GM19351 (cell line): ENCODE data around the gene MEF2D.

Source experiments
- ATAC-seq: cut with Tn5 transposase; IDR thresholded peaks from one replicate; pipeline ENCODE4 v1.9.1; 2021; ENCODE audit warnings: mild to moderate bottlenecking, moderate library complexity; ENCODE audit not compliant: unreplicated experiment

MEF2D gene

DNA sequence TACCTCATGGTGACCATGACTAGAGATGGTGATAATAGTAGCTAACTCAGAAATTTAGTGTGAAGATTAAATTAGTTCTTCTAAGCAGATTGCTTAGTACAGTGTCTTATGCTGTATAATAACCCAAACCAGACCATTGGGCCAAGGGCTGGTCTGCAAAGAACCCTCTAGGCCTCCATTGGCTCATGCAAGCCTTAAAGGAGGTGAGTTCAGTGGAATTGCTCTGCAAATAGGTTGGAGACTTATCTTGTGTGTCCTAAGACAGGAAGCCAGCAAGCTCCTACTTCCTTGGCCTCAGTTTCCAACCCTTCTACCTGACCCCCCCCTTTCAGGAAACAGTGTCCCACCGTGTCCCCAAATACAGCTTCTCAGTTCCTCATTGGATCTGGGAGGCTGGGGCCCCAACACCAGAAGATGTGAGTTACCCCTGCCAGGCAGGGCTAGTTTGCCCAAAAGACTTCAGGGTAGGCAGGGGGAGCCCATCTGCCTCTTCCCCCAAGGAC is 1.9 kb upstream of the MEF2D start:
- ATAC-seq: no peak

DNA sequence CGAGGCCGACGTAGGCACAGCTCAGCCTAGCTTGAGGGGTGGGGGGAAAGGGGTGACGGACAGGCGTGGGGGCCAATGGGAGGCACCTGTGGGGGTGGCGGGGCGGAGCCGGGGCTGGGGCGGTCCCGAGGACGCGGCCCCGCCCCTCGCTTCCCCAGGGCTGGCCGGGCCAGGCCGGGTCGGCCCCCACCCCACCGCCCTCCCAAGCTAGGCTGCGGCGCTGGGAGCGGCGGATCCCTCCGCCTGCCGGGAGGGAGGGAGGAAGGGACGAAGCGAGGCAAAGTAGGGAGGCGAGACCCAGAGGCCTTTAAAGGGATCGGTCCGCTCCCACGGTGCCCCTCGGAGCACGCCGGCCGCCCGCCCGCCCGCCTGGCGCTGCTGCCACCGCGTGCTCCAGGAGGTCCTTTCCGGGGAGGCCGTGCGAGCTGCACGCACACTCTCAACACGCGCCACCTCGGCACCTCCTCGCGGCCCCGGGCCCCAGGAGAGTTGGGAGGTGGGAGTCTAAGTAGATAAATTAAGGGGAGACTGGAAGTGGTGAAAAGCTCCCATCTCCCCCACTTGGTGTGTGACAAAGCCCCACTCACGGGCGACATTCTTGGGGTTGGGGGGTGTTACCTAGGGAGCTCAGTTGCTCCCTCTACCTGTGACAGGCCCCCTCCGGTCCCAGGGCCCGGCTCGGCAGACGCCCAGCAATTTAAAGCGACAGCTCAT is 375 bp upstream of the MEF2D start:
- ATAC-seq: peak; percentile 56

DNA sequence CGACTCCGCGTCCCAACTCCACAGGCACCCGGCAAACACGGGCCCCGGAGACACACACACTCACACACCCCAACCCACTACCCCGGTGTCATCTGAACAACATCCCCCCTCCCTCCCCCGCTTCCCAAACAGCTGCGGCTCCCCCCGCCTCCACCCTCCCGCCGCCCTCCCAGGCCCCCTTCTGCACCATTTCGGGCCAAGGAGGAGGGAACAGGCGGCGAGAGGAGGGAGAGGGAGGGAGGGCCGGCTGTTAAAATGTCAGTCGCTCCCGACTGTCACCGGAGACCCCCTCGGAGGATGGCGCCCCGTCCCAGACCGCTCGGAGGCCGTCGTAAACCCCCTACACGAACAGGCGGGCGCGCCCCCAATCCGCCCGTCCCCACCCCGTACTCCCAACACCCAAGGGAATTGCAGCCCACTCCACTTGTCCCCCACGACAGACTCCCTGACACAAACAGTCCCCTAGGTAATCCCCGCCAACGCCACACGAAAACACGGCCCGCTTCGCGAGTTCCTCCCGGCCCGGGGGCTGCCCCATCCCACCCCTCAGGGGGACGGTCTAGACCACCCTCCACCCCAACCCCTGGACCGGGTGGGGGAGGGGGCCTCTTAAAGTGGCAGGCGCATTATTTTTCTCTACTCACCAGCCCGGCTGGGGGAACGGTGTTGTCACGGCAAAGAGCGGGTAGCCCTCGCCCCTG is 583 bp downstream of the MEF2D start:
- no peak for ATAC-seq

DNA sequence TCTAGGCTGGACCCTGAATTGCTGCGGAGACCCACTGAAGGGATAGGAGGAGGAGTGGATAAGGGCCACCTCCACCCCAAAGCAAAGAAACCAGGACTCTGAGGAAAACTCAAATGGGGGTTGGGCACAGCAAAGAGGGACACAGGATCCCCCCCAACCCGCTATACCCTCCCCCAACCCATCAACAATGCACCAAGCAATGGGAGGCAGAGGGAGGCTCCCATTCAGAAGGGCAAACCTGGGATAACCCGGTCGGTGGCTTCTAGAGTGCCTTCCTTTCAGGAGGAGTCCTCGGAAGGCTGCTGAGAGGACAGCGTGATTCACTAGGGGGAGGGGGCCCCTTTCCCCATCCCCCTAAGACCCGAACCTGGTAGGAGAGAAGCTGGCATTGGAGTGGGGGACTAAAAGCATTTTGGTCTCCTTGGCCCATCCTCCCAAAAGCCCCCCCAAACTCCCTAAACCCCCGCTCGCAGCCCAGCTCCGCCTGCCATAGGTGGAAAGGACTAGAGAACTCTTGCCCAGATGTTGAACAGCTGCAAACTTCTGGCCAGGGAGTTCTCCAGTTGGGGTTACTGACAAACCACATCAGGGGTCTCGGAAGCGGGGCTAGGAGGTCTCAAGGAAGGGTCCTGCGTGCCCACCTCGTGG is 1.3 kb downstream of the MEF2D start:
- ATAC-seq: no peak

DNA sequence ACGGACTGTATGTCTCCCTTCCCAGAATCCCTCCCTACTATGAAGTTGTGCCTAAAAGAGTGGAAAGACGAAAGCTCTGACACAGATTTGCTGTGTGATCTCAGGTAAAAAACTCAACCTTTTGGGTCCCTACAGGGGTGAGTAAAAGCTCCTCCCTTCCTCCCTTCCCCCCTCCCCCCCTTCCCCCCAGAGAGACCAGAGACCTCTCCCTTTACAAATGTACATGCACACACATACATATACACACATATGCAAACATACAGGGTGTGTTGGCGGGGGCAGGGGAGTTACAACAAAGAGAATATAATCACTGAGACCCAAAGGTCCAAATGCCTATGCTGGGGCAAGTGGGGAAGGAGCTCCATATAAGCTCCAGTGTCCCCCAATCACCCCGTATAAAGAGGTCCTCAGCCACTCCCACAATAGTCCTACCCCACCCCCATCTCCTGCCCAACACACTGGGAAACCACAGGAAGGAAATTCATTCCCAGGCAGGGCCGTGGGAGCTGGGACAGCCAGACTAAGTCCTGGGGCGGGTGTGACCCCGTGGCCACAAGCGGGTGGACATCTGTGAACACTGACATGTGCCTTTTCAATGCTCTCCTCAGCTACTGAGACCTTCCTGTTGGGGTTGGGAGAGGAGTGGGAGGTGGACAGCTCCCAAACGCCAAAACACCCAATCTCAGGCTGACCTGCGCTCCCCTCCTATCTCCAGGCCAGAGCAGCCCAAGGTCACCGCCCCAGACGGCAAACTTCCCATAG is 2.0 kb downstream of the MEF2D start:
- ATAC-seq: no peak

DNA sequence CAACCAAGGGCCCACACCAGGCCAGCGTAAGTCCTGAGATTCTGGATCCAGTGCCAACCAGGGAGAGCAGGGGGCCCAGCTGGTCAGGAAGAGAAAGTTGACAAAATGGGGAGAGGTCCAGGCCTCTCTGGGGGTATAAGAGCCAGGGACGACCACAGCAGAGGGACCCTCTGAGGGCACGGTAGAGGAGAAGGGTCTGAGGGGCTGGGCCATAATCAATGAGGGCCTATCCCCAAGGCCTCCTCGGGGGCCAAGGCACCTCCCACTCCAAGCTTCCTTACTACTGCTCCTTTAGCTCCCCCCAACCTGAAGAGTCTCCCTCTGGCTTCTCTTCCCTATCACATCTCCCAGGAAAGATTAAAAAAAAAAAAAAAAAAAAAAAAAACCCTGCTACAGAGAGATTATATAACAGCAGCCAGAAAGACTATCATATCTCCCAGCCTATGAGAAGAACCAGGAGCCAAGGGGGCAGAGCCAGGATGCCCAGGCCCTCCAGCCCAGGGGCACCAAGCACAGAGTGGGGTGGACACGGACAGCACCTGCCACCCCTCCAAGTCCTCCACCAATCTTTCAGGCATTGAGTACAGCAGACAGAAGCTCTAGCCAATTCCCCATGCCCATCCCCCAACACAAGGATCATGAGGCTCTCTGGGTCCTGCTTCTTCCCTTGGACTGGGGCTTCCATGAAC is 2.7 kb downstream of the MEF2D start:
- no peak for ATAC-seq

DNA sequence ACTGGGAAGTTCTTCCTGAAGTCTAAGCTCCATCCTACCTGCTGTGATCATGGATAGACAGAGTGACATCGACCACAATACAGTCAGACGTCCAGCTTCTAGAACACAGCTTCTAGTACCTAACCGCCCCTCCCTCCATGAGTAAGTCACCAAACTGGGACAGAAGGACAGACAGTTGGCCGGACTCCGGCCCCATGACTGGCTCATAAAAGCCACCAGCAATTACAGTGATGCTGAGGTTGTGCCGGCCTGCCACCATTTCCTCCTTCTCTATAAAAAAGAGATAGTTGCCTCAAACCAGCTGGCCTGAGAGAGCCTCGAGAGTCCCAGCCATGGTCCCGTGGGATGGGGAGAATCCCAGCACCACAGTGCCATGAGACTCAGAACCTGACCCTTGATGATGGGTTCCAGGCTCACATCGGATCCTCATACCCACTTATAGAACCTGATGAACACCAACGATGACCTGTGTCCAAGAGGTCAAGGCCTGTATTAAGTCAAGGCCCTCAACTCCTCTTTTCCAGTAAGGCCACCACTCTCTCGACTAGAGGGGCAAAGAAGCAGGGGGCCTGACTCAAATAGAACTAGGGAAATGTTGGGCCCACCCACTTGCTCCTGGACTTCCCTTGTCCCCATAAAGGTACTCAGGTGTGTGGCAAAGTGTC is 3.4 kb downstream of the MEF2D start:
- no peak for ATAC-seq

DNA sequence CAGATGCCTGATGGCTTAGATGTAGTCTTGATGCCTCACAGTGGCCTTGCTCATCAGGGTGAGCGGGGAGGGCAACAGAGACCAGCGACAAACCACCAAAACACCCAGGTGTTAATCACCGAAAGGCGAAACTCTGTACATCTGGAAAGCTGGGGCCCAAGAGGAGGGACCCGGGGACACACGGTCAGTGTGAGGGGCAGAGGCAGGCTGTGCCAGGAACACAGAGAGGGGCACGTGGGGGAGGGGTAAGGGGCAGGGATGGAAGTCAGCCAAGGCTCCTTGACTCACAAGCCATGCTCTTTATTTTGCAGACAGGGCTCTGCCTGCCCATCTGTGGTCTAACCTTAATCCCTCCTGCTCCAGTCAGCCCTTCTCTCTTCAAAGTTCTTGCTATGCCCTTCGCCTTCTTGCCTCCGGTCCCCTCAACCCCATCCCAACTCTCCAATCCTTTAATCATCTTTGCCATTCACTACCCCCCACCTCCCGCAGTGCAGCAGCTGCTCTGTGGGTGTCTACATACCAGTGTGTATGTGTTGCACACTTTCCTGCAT is 4.3 kb downstream of the MEF2D start:
- no peak for ATAC-seq

DNA sequence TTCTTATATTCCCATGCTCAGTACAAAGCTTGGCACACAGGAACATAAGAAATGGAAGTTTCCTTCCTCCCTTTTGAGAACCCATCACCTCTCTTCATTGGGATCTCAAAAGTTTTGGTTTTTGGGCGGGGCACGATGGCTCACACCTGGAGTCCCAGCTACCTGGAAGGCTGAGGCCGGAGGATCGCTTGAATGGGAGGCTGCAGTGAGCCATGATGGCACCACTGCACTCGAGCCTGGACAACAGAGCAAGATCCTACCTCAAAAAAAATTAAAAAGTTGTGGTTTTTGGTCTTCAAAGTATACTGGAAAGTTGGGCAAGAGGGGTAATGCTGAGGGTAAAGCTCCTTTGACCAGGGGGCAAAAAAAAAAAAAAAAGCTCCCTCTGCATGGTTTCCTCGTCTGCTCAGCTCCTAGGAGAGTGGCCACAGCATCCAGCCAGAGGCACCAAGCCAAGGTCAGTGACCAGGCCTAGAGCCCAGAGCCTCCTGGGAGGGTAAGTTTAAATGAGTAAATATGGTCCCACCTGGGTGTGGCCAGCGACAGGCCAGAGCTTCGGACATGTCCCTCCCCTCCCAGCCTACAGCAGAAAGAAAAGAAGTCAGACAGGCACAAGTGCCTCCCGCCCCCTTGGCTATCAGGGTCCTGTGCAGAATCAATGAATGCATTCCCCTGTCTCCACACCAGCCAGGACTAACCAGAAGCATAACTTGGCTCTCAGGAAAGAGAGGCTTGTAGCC is 5.0 kb downstream of the MEF2D start:
- ATAC-seq: no peak

DNA sequence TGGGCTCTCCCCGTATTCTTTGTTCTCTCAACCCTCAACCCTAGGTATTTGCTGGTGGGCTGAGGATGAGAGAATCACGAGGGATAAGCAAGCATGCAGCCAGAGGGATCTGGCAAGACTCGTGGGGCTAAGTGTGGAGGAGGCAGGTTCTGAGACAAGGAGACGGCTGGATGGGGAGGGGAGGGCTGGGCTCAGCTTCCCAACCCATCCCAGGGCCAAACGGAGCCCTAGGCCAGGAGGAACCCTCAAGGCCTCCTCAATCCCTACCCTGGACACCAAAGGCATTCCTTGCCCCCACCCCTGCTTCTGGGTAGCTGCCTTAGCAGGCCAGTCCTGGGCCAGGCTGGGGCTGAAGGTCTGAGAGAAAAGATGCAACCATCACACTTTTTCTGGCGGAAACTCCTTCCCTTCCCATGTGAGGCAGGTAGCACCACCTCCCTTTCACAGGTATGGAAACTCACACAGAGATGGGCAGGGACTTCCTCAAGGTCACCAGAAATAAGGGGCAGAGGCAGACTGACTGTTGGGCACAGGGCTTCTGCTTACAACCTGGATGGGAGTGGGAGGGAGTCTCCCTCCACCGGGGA is 6.2 kb downstream of the MEF2D start:
- ATAC-seq: no peak

DNA sequence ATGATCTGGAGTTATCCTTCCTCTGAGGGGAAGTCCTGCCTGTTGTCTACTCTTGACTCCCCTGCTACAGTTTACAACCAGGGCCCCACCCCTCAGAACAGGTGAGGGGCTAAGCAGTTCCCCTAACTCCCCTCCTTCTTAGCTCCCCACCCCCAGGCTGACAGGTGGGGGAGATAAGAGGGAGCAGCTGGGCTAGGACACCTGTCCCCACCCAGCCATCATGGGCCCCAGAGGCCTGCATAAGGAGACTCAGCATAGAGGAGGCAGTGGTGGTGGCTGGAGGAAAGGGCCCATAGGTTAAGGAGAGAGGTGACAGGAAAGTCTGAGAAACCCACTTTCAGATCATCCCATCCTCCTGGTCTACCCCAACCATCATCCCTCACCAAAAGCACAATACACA is 6.8 kb downstream of the MEF2D start:
- ATAC-seq: no peak

DNA sequence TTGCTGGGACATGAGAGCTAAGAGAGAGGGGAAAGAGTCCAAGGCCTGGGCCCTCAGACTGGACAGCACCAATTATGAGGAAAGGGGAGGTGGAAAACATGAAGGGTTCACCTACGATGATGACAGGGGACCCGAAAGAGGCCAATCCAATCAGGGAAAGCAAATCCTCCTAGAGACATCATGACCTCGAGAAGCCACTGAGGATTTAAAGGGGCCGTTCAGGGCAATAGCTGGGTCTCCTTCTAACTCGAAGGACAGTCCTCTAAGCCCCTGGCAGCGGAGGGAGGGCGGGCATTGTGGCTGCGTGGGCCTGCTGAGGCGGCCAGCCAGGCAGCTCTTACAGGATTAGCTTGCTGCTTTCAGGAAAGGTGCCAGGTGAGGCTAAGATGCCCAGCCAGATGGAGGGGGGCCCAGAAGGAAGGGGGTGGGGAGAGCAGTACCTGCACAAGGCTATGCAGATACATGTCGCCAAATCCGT is 7.4 kb downstream of the MEF2D start:
- no peak for ATAC-seq

DNA sequence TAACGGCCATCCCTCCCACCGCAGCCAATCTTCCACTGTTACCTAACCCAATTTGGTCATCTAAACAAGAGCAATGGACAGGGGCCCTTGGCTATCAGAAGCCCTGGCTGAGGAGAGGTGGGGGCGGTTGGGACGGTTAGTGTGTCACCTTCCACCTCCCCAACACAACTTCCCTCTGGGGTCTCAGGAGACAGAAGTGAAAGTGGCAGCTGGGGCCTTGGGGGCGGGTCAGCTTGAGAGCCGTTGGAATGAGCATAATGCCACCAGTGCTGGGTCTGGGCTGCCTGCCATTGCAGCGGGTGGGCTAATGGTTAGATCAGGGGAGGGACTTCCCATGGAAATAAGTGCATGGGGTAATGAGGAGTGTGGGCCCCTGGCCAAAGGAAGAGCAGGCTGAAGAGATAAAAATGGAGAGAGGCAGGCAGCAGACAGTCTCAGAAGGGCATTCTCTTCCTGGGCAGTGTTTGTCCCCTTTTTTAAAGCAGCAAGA is 7.9 kb downstream of the MEF2D start:
- no peak for ATAC-seq

DNA sequence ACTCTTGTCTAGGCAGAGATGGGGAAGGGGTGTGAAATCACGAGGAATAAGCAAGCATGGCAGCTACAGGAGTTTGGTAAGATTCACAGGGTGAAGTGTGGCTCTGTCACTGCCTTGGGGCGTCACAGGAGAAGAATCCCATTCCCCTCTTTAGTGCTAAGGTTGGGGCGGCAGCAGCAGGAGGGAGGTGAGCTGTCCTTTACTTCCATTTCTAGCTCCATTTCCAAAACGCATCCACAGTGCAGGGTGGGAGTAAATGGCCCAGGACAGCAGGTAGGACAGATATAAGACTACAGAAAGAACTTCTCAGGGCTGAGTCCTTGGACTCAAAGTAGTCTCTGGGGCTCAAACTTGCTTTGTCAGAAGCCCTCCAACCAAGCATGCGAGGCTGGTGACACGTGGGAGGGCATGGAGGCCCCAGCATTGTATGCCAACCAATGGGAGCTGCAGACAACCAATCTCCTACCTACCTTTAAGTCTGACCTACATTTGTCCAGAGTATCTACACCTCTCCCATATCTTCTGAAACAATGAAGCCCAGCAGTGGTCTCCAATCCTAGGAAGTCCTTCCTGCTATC is 8.5 kb downstream of the MEF2D start:
- no peak for ATAC-seq

DNA sequence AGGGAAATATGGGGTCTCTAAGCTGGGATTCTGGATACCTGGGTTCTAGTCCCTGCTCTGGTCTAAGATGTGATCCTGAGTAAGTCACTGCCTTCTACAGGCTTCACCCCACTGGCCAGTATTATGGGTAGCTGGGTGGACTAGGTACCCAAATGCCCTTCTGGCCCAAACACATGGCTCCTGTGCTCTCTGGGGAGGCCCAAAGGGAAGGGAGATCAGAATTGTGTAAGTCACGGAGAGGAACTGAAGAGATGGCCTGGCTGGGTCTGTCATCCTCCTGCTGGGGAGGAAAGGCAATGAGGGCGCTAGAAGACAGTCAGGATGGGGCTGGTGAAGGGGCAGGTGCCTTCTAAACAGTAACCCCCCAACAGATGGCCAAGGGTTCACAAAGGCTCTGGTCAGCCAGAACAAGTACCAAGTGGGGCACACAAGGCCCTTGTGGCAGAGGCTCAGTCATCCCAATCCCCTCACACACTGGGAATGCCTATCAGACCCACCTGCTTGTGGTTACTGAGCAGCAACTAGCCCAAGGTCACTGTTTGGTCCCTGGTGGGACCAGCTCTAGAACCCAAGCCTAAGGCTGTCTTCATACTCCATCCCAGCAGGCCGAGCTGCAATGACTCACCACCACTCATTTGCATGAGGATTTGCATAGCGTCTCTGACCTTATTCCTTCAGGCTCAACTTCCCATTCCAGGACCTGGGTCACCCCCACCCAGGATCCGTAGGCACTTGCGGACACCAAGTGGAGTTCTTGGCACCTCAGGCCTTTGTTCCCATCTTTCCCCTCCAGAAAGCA is 9.2 kb downstream of the MEF2D start:
- ATAC-seq: no peak

DNA sequence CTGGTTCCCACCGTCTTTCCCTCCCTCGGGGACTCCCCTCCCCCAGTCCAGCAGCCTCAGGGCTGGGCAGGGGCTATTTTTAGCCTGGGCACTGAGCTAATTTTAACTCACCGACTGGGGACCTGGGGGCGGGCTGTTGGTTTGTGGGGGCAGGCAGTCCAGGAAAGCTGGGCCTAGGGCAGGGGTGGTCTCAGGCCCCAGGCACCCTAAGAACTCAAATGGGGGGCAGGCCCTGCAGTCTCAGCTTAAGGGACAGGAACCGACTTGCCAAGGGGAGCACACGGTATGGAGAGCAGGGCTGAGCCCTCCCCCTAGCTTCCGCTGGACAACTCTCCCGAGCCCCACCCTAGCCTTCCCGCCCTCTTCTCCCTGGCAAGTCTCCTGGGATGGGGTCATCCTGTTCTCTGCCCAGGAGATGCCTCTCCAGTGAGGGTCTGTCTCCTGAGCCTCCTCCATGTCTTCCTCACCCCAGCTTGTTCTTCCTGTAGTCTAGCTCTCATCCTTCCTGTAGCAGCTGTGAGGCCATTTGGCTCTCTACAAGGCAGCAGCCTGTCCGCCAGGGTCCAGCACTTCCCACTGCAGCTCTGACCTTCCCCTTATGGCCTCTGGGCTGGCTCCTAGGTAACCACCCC is 10.1 kb downstream of the MEF2D start:
- ATAC-seq: no peak

DNA sequence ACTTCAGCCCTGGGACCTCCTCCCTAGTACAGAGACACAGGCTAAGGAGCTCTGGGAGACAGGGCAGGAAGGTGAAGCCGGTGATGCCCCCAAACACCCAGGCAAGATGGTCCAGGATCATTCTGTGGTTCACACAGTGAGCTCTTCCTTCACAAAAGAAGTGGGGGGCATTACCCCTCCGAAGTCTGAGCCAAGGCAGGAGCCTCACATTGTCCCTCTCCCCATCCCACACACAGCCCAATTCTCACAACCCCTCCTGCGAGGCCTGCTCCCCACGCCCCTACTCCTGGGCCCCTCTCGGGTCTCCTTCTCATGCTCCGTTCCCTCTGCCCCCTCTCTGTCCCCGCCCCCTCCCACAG is 10.7 kb downstream of the MEF2D start:
- ATAC-seq: no peak
